ENCODE results near the gene TMEM208.

DNA sequence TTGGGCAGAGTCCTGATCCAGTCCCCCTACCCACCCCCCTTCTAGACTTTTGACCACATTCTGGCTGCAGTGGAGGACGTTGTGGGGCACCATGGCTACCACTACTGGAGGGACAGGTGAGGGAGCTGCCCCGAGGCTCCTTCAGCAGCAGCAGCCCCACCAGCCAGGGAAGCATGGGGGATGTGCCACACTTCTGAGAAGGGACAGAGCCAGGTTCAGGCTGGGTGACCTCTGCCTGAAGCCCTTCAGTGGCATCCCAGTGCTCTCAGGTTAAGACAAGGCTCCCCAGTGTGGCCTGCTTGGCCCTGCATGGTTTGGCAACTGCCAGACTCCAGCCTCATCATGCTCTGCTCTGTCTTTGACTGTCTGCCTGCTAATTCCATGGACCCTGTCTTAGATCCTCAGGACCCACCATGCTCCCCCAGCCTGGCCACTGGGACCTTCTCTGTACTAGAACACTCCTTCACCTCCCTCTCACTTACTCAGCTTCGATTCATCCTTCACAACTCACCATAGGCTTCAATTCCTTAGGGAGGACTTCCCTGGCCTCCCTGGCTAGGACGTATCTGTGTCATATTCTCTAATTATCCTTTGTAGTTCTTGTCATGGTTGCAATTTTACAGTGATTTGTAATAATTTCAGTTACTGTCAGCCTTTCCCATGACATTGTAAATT, 30.7 kb downstream of the TMEM208 start:
- TF ChIP-seq POLR2AphosphoS5 (IDR thresholded peaks at IDR 0.05; ENCODE audit: borderline replicate concordance, low read depth, low read length): no peak
- TF ChIP-seq EZH2 (IDR thresholded peaks at IDR 0.05): no peak
- TF ChIP-seq FOXP2 (optimal IDR thresholded peaks at IDR 0.05; ENCODE audit: control extremely low read depth, extremely low read length, insufficient read depth): no peak
